Right lobe of liver (tissue), 4 donors: Measurements from ENCODE around the gene RASAL2.

ENCODE experiments used
- POLR2A ChIP-seq: fragments of 450-650 bp; IDR thresholded peaks from one replicate; pipeline ENCODE4 v1.6.1; 2017; ENCODE audit warnings: antibody characterized with exemption, mild to moderate bottlenecking
- TF ChIP-seq, protein P1 (sequence below), 4 donors: fragments of 200-600 bp in 3 of 4; fragments of 450-650 bp in 1 of 4; IDR thresholded peaks; one replicate each; pipeline versions ENCODE4 v1.5.1 to v1.8.0; 2016 to 2022; ENCODE audit warnings: antibody characterized with exemption in 4 of 4, mild to moderate bottlenecking in 2 of 4
- donor health status: DM: no; HTN: no; CAD: no.
- donor health status: DM: no; HTN: no; CAD: no.
- donor health status: DM: no; HTN: yes; CAD: no.

DNA sequence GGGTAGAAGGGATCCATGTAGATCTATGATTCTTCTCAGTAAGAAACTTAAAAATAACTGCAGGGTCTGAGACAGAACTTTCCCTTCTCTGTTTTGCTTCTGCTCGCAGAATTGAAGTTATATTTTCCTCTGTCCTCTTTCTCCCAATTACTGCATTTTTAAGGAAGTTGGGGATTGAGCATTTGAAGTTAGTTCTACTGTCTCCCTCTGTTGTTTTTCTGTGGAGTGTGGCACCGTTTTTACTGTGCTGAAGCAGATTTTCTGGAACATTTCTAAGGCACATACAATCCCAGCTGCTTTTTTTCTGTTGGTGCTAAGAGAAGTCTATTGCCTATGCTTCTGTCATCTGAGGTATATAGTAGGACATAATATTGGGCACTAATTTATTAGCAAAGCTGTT lies 43.3 kb downstream of the RASAL2 start:
- TF ChIP-seq, protein P1, sequence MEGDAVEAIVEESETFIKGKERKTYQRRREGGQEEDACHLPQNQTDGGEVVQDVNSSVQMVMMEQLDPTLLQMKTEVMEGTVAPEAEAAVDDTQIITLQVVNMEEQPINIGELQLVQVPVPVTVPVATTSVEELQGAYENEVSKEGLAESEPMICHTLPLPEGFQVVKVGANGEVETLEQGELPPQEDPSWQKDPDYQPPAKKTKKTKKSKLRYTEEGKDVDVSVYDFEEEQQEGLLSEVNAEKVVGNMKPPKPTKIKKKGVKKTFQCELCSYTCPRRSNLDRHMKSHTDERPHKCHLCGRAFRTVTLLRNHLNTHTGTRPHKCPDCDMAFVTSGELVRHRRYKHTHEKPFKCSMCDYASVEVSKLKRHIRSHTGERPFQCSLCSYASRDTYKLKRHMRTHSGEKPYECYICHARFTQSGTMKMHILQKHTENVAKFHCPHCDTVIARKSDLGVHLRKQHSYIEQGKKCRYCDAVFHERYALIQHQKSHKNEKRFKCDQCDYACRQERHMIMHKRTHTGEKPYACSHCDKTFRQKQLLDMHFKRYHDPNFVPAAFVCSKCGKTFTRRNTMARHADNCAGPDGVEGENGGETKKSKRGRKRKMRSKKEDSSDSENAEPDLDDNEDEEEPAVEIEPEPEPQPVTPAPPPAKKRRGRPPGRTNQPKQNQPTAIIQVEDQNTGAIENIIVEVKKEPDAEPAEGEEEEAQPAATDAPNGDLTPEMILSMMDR (IDR thresholded peaks at IDR 0.05), result no peak
- no peak for TF ChIP-seq POLR2A
